Skin epidermis (tissue), 12 donors: ENCODE measurements around the gene XK.
"Not testable (repeated sequence)": the region's sequence is repeated elsewhere in the genome, so short reads cannot be mapped to it uniquely, and the experiment has no call there.

ENCODE experiments used
- H3K27ac ChIP-seq, 21 experiments: fragments of 200-600 bp; sonication (generic) in 11 of 21; one replicate each; pipeline ENCODE4 v1.5.0; 2020; ENCODE audit warnings: mild to moderate bottlenecking in 3 of 21, inconsistent platforms in 2 of 21, moderate library complexity in 2 of 21
- H3K4me3 ChIP-seq, 7 experiments: fragments of 200-600 bp; sonication (generic) in 2 of 7; one replicate each; pipeline ENCODE4 v1.5.0; 2020; ENCODE audit warnings: inconsistent platforms in 2 of 7, mild to moderate bottlenecking in 2 of 7, moderate library complexity in 1 of 7

Gene XK, protein sequence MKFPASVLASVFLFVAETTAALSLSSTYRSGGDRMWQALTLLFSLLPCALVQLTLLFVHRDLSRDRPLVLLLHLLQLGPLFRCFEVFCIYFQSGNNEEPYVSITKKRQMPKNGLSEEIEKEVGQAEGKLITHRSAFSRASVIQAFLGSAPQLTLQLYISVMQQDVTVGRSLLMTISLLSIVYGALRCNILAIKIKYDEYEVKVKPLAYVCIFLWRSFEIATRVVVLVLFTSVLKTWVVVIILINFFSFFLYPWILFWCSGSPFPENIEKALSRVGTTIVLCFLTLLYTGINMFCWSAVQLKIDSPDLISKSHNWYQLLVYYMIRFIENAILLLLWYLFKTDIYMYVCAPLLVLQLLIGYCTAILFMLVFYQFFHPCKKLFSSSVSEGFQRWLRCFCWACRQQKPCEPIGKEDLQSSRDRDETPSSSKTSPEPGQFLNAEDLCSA

GRCh38 chrX:37685381-37686359 lies at the start of gene XK:
Gene XK (plus strand): TSS chrX:37685791. CDS start chrX:37685962, 171 bp downstream.
- Histone ChIP-seq H3K27ac (peak within 1 kb of the TSS in 4 of 21 experiments; percentile 10 to 59 (median 22)), H3K4me3 (peak within 1 kb of the TSS; percentile 17 to 48 (median 39))

- Histone ChIP-seq H3K4me3 (no peak overlapping the region), H3K27ac (no peak overlapping the region)
Measured at GRCh38 chrX:37638047-37638446, 47.5 kb upstream of the XK start.

- Histone ChIP-seq H3K4me3 (no peak overlapping the region), H3K27ac (no peak overlapping the region)
Measured at GRCh38 chrX:37640142-37640541, 45.4 kb upstream of the XK start.

DNA sequence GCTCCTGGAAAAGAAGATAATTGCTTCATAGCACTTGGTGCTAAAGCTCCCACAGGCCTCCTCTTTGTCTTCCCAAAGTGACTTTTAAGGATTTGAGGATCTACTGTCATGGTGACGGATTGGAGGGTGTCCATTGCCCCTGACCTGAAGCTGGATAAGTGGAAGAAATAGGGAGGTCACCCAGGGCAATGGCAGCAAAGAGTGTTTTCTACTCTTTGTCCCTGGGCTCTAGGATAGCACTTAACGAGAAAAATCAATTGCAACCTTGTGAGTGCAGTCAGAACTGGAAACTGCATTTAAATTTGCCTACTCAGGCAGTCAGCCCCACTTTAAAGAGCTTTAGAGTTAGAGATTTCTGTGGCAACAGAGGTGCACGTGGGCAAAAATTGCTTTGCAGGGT lies 43.7 kb upstream of the XK start:
- no peak overlapping the region for H3K4me3 ChIP-seq
- H3K27ac ChIP-seq: no peak overlapping the region

DNA sequence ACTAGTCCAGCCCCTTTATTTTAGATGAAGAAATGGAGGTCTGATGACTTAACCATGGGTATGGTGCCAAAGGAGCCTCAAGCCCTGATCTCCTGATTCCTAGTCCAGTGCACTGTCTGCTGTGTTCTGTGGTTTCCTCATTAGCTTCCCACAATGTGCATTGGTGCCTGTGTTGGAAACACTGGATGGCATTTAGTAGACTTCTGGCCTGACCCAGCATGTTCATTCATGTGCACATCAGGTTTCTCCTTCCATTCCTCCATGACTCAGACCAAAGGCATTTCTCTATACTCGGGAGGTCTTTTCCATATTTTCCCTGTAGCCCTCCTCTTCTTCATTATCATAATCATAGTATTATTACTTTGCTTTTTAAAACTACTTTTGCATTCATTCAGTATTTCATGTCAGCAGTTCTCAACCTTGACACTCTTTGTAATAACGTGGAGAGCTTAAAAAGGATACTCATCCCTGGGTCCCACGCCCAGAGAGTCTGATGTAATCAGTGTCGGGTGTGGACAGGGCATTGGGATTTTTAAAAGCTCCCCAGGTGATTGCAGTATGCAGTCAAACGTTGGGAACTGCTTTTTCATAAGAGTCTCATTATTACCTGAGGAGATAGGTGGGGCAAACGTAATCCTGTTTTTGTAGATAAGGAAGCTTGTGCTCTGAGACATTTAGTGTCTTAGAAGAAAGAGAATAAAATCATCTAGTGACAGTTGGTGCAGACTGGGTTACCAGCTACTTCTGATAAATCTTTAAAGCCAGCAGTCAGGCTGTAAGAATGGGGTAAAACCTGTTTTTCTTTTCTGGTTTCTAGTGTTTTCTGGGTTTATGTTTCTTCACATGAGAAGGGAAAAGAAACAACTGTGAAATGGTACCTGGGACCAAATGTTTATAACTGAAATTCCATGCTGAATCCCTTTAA lies 40.9 kb upstream of the XK start:
- peak overlapping the region in 1 of 21 experiments; percentile 1 for H3K27ac ChIP-seq
- no peak overlapping the region for H3K4me3 ChIP-seq

GRCh38 chrX:37646254-37646653 lies 39.3 kb upstream of the XK start:
- H3K4me3 ChIP-seq: no peak overlapping the region
- no peak overlapping the region for H3K27ac ChIP-seq

- not testable (repeated sequence) for H3K27ac ChIP-seq
Measured at GRCh38 chrX:37650879-37651278, 34.7 kb upstream of the XK start.

DNA sequence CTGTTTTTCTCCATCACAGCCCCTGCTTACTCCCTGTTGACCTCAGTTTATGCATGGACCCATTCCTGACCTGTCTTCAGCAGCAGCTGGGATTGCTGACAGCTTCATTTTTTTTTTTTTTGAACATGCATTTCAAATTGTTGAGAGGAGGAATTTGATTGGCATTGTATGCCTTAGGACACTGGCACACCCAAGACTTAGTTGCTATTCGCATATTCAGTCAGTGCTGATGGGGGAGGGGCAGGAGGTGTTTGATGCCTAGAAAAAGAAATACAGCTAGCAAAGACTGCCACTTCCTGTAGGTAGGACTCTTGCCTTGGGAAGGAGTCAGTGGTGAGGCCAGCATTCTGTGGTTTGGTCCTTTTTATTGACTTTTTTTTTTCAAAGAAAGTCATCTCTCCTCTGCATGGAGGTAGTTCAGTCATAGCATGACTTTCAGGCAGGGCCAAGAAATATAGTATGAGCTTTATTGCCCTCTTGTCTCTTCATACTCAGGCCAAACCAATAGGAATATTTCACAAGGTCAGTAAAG lies 33.6 kb upstream of the XK start:
- Histone ChIP-seq H3K27ac (no peak overlapping the region), H3K4me3 (no peak overlapping the region)

More at GRCh38 chrX:37650879-37651278, 34.7 kb upstream of the XK start:
- H3K4me3 ChIP-seq: not testable (repeated sequence)

DNA sequence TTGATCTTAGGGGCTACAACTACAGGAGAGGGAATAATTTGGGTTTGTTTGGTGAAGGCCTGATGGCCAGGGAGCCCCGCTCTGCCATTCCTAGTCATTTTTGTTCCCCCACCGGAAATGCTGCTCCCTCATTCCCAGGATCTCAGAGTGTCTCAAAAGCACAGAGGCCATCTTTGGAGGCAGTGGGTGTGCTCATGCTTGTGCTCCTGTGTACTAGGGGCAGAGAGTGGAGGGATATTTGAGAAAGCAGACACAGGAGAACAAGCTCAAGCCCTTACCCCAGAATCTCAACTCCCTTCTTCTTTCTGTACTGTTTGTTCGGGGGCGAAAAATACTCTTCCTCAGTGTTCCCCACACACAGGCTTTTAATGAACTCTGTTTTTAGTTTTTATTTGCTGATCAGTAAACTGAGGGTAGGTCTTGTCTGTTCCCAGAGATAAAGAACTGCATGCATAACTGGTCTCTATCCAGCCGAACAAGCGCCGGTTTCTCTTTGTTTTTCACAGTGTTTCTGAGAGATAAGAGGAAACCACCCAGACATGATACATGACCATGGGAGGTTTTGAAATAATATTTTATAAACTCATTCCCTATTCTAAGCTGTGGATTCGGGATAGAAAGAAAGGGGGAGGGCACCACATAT lies 32.9 kb upstream of the XK start:
- Histone ChIP-seq H3K27ac (no peak overlapping the region), H3K4me3 (no peak overlapping the region)

- H3K27ac ChIP-seq: no peak overlapping the region
Measured at GRCh38 chrX:37653397-37654085, 32.0 kb upstream of the XK start.

DNA sequence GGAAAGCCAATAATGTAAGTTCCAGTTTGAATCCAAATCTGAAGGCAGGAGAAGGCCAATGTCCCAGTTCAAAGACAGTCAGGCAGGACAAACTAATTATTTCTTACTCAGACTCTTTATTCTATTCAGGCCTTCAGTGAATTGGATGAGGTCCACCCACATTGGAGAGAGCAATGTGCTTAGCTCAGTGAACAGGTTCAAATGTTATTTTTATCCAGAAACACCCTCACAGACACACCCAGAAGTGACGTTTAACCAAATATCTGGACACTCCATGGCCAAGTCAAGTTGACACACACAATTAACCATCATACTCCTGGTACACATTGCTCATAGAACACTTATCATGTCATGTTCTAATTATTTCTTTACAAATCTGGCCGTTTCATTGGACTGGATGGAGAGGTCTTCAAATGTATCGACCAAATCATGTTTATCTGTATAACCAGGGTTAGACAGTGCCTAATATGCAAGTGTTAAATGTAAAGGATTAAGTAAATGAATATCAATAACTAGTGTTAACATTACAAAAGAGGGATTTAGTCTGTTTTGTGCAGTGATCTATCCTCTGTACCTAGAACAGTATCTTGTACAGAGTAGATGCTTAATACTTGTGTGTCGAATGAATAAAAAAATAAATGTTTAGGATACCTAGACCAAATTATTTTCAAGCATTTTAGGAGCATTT lies 27.1 kb upstream of the XK start:
- Histone ChIP-seq H3K27ac (no peak overlapping the region), H3K4me3 (no peak overlapping the region)

More at GRCh38 chrX:37653397-37654085, 32.0 kb upstream of the XK start:
- H3K4me3 ChIP-seq: no peak overlapping the region

- H3K4me3 ChIP-seq: no peak overlapping the region
- H3K27ac ChIP-seq: no peak overlapping the region
Measured at GRCh38 chrX:37659047-37659446, 26.5 kb upstream of the XK start.

DNA sequence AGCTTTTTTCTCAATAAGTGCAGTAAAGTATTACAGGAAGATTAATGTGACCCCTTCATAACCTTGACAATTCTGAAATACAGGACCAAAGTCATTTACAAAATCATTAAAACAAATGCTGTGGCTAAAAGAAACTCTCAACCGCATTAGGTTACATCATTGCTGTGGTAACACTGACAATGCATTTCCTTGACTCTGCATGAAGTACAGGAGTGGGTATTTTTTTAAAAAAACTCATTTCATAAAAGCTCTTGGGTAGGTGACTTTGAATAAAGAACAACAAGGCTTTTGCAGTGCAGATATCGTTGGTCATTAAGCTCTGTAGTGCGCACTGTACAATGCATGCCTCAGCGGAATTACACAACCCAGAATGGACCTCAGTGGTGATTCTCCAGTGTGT lies 23.4 kb upstream of the XK start:
- no peak overlapping the region for H3K27ac ChIP-seq
- H3K4me3 ChIP-seq: no peak overlapping the region

DNA sequence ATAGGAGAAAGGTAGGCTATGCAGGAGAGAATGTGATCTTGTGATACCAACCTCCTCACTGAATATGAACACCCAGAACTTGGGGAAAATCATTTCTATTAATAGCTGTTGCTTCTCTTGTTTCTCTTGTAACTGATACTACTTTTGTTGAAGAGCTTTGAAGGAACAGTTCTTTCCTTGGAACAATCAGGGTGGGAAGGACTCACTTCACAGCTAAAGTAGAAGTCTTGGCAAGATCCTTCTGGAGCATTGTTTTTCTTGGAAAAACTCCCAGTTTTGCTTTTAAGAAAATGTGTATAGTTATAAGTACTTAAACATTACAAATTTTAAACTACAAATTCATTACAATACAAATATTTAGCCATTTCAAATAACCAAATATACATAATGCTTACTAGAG lies 19.1 kb upstream of the XK start:
- Histone ChIP-seq H3K27ac (no peak overlapping the region), H3K4me3 (no peak overlapping the region)

DNA sequence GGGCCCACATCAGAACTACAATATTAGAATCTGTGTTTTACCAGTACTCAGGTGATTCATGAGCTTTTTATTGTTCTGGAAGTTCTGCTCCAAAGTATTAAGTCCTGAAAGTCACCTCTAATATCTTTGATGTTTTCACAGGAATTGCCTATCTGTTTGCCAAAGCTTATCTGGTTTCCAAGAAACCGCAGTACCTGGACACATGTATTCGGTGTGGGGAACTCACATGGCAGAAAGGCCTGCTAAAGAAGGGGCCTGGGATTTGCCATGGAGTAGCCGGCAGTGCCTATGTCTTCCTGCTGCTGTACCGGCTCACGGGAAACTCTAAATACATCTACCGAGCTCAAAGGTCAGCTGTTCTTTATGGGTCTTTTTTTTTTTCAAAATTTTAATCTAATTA lies 18.4 kb upstream of the XK start:
- H3K4me3 ChIP-seq: no peak overlapping the region
- H3K27ac ChIP-seq: no peak overlapping the region

DNA sequence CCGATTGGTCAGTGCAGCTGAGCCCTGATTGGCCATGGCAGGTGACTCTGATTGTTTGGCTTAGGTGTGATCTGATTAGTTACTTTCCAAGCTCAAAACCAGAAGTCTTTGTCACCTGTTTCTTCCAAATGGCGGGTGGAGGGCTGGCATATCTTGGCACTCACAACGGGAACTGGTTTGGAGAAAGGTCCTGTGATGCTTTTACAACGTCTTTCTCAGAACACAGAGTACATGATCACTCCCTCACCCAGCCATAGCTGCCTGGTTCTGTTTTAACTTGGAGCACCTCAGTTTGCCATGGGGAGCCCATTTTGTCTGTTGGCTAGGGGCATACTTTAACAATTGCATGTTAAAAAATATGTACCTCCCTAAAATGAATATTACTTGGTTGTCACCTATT lies 13.0 kb upstream of the XK start:
- H3K4me3 ChIP-seq: no peak overlapping the region
- no peak overlapping the region for H3K27ac ChIP-seq

DNA sequence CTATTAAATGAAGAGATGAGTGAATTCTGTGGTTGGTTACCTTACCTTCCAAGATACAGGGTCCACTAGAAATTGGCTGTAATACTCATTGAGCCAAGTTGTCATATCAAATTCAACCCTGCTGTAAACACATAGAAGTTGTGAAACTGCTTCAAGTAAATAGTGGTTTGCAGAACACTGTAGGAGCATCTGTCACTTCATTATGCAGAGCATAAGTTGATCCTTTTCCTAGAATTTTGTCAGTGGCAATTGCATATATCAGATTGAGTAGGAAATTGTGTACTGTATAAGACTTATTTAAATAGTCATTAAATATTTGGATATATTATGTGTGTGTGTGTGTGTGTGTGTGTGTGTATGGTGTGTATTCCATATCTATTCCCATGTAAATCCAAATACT lies 8.8 kb upstream of the XK start:
- H3K4me3 ChIP-seq: no peak overlapping the region
- no peak overlapping the region for H3K27ac ChIP-seq

DNA sequence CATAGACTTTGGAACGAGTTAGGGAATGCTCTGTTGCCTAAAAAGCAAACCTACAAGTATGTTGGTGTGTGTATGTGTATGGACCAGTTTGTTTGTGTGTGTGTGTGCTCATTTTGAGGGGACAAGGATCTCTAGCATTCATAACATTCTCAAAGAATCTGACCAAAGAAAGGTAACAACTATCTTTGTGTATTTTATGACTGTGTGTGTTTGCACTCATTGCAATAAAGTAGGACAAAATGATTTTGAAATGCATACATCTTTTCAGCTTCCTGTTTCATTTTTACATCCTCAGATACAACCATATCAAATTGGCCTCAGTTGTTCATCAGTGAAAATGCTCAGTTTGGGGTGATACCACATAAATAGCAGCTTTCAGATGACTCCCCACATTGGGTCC lies 8.3 kb upstream of the XK start:
- H3K4me3 ChIP-seq: no peak overlapping the region
- no peak overlapping the region for H3K27ac ChIP-seq
